HG02798 (cell line): ENCODE data around the gene CNGA2.

Source experiments
- ATAC-seq: cut with Tn5 transposase; IDR thresholded peaks from one replicate; pipeline ENCODE4 v1.9.1; 2021; ENCODE audit warnings: mild to moderate bottlenecking; ENCODE audit not compliant: unreplicated experiment, poor library complexity

CNGA2 gene

GRCh38 chrX:151793886-151794285 is 59.3 kb downstream of the CNGA2 start:
- ATAC-seq = no peak
